Ishikawa (cell line): ENCODE data around the gene ZNF488.

ENCODE experiments used
- CEBPB ChIP-seq: IDR thresholded peaks from 2 replicates; pipeline ENCODE4 v1.6.1; 2012
- EGR1 ChIP-seq: IDR thresholded peaks from 2 replicates; pipeline ENCODE4 v1.6.1; 2012
- FOXM1 ChIP-seq: IDR thresholded peaks from 2 replicates; pipeline ENCODE4 v1.6.1; 2012; ENCODE audit warnings: low read depth, borderline replicate concordance
- NFIC ChIP-seq: IDR thresholded peaks from 2 replicates; pipeline ENCODE4 v1.6.1; 2012
- USF1 ChIP-seq: IDR thresholded peaks from 2 replicates; pipeline ENCODE4 v1.6.1; 2012
- YY1 ChIP-seq: IDR thresholded peaks from 2 replicates; pipeline ENCODE4 v1.6.1; 2012; ENCODE audit warnings: low read depth
- TF ChIP-seq, protein P1 (sequence below): IDR thresholded peaks from 2 replicates; pipeline ENCODE4 v1.6.1; 2012

- TF ChIP-seq CEBPB (no peak), FOXM1 (no peak), USF1 (no peak), EGR1 (no peak), YY1 (no peak), NFIC (no peak)
- TF ChIP-seq, protein P1, sequence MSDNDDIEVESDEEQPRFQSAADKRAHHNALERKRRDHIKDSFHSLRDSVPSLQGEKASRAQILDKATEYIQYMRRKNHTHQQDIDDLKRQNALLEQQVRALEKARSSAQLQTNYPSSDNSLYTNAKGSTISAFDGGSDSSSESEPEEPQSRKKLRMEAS = no peak
These were observed 38.9 kb downstream of the ZNF488 start for GRCh38 chr10:47344996-47345870.
